Peyer's patch (tissue), 4 donors: Measurements from ENCODE around the gene IRF2.

Experiments used
- CTCF ChIP-seq, 6 experiments: fragments of 450-650 bp in 4 of 6; fragments of 200-600 bp in 2 of 6; sonication (generic) in 1 of 6; IDR thresholded peaks; one replicate each; pipeline ENCODE4 v1.5.1; 2017 to 2019; ENCODE audit warnings: antibody characterized with exemption in 6 of 6, mild to moderate bottlenecking in 3 of 6, moderate library complexity in 1 of 6
- POLR2A ChIP-seq, 2 donors: fragments of 450-650 bp; IDR thresholded peaks; one replicate each; pipeline ENCODE4 v1.5.1; 2017; ENCODE audit warnings: antibody characterized with exemption in 2 of 2, mild to moderate bottlenecking in 2 of 2, moderate library complexity in 2 of 2

GRCh38 chr4:184368731-184369130 lies 105.6 kb downstream of the IRF2 start:
- TF ChIP-seq CTCF (IDR thresholded peaks at IDR 0.05) (no peak), POLR2A (IDR thresholded peaks at IDR 0.05) (no peak)
